Measurements from ENCODE around the gene GALE. TPM values are rescaled to one million over a fixed set of nuclear protein-coding genes. Genes with fewer than 3 reads are reported as not detected.
"Not testable (repeated sequence)": the region's sequence is repeated elsewhere in the genome, so short reads cannot be mapped to it uniquely, and the experiment has no call there.

The GALE gene
- 4.4 TPM for total RNA-seq

DNA sequence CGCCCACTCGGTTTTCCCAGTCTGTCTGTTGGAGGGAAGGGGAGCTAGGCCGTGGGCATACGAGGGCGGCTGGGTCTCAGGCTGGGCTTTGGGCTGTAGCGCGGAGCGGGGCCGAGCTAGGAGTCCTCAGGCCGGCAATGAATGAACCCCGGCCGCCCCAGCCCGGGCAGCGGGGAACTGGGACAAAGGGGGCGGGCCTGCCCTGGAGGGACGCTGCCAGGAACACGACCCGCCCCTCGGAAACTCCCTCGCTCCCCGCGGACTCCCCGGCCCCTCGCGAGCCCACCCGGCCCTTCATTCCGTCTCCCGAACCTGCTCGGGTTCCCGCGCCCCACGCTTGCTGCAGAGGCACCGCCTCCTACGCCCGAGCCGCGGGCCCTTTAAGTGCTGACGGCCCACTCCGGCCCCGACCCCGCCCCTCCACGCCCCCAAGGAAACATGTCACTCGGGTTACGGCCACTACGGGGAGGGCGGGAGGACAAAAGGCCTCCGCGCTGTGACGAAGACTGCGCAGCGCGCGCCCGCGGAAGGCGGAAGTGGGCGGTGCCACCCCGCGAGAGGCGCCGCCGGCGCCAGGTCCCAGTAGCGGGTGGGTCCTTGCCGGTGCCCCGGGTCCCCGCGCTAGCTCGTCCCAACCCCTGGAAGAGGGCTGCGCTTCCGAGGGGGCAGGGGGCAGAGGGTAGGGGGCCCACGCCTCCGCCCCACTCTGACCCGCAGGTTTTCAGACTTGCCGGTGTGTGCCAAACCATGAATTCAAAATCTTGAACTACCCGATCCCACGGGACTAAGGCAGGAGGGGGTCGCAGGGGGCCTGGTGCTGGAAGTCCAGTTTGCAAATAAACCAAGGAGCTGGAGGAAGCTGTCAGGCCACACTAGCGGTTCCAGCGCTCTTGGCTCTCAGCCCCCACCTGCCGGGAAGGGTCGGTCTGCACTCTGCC is at the start of gene GALE:
TSS of gene GALE (minus strand) at position 355 of the 938 bp plus-strand sequence. CDS start 1,747 bp downstream, outside the sequence.
- H3K4me3 ChIP-seq (ENCODE audit: low read length) = peak within 1 kb of the TSS; percentile 70
- H3K27me3 ChIP-seq (ENCODE audit: insufficient read depth, low read length) = no peaks in the 10 kb centered on the region
- no peaks in the 10 kb centered on the region for H3K9me3 ChIP-seq (ENCODE audit: low read depth, low read length)
- H3K4me1 ChIP-seq (ENCODE audit: insufficient read depth, low read length) = peaks cover 41% of the 10 kb centered on the region

DNA sequence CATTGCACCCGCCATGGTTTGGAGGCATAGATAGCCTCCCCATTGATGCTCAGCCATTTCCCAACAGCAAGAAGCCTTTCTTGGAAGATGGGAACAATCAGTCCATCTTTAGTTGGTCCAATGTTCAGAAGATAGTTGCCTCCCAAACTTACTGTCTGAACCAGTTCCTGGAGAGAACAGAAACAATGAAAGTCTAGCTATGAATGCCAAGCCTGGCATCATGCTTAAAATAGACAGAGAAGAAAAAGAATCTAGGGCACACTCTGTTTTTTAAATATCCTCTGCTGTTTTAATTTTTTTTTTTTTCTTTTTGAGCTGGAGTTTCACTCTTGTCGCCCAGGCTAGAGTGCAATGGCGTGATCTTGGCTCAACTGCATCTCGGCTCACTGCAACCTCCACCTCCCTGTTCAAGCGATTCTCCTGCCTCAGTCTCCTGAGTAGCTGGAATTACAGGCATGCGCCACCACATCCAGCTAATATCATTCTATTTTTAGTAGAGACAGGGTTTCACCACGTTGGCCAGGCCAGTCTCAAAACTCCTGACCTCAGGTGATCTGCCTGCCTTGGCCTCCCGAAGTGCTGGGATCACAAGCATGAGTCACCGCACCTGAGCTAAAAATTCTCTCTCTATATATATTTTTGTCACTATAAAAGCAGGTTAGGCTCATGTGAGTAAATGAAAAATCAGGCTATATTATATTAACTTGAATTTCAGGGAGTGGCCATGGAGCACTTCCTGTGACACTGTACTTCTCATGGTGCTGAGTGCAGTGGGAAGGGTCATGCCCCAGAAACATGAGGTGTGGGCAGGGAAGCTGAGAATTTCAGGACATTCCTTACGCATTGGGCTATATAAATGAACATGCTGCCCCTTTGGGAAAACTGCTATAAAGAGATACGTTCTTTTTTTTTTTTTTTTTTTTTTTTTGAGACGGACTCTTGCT is 48.4 kb upstream of the GALE start:
- Histone ChIP-seq H3K4me1 (ENCODE audit: insufficient read depth, low read length) (no peaks in the 10 kb centered on the region), H3K27me3 (ENCODE audit: insufficient read depth, low read length) (no peaks in the 10 kb centered on the region), H3K9me3 (ENCODE audit: low read depth, low read length) (no peaks in the 10 kb centered on the region), H3K4me3 (ENCODE audit: low read length) (no peak overlapping the region)

DNA sequence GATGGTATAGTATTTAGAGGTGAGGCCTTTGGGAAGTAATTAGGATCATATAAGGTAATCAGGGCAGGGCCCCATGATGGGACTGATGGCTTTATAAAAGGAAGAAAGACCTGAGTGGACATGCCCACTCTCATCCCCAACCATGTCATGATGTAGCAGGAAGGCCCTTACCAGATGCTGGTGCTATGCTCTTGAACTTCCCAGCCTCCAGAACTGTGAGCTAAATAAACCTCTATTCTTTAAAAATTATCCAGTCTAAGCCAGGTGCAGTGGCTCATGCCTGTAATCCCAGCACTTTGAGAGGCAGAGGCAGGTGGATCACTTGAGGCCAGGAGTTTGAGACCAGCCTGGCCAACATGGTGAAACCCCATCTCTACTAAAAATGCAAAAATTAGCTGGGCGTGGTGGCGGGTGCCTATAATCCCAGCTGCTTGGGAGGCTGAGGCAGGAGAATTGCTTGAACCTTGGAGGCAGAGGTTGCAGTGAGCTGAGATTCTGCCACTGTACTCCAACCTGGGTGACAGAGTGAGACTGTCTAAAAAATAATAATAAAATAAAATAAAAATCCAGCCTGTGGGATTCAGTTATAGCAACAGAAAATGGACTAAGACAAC is 47.0 kb upstream of the GALE start:
- H3K27me3 ChIP-seq (ENCODE audit: insufficient read depth, low read length); H3K4me1 ChIP-seq (ENCODE audit: insufficient read depth, low read length); H3K9me3 ChIP-seq (ENCODE audit: low read depth, low read length); H3K4me3 ChIP-seq (ENCODE audit: low read length): not testable (repeated sequence)

DNA sequence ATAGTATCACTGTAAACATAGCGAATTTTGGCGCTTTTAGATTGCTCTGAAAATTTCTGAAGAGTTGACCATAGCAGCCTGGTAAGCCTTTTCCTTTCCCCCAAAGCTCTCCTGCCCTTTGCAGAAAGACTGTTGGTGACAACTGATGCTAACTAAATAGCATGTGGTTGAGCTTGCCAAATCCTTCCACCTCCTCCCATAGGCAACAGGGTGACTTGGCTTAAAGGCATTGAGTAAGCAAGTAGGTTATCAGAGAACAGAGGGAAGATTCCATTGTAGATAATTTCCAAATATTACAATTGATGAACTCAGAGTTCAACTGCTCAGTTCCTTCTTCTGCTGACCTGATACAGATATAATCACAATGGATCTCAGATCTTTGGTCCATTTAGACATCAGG is 44.6 kb upstream of the GALE start:
- Histone ChIP-seq H3K4me1 (ENCODE audit: insufficient read depth, low read length) (no peaks in the 10 kb centered on the region), H3K27me3 (ENCODE audit: insufficient read depth, low read length) (no peaks in the 10 kb centered on the region), H3K4me3 (ENCODE audit: low read length) (no peak overlapping the region)

DNA sequence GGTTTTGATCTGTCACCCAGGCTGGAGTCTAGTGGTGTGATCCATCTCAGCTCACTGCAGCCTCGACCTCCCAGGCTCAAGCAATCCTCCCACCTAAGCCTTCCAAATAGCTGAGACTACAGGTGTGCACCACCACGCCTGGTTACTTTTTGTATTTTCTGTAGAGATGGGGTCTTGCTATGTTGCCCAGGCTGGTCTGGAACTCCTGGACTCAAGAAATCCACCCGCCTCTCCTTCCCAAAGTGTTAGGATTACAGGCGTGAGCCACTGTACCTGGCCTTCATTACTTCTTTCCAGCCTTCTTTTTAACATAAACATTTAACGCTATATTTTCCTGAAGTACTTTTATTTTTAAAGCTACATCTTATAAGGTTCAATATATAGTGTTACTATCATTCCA is 43.1 kb upstream of the GALE start:
- Histone ChIP-seq H3K27me3 (ENCODE audit: insufficient read depth, low read length) (no peaks in the 10 kb centered on the region), H3K4me3 (ENCODE audit: low read length) (no peak overlapping the region), H3K9me3 (ENCODE audit: low read depth, low read length) (no peaks in the 10 kb centered on the region), H3K4me1 (ENCODE audit: insufficient read depth, low read length) (no peaks in the 10 kb centered on the region)

More for the DNA sequence above, 44.6 kb upstream of the GALE start:
- H3K9me3 ChIP-seq (ENCODE audit: low read depth, low read length) = no peaks in the 10 kb centered on the region

DNA sequence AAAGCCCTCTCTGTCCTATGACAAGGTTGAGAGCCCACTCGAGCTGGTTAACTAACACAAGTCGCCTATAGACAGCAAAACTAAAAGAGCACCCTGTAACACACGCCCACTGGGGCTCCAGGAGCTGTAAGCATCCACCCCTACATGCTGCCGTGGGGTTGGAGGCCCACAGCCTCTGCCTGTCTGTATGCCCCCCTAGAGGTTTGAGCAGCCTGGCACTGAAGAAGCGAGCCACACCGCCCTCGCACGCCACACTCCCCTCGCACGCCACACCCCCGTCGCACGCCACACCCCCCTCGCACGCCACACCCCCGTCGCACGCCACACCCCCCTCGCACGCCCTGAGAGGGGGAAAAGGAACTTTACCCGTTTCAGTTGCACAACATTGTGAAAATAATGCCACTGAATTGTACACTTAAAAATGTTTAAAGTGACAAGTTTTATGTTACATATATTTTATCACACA is 37.9 kb upstream of the GALE start:
- H3K4me1 ChIP-seq (ENCODE audit: insufficient read depth, low read length) = peaks cover 8% of the 10 kb centered on the region
- H3K27me3 ChIP-seq (ENCODE audit: insufficient read depth, low read length) = no peaks in the 10 kb centered on the region
- no peaks in the 10 kb centered on the region for H3K9me3 ChIP-seq (ENCODE audit: low read depth, low read length)
- H3K4me3 ChIP-seq (ENCODE audit: low read length) = no peak overlapping the region

DNA sequence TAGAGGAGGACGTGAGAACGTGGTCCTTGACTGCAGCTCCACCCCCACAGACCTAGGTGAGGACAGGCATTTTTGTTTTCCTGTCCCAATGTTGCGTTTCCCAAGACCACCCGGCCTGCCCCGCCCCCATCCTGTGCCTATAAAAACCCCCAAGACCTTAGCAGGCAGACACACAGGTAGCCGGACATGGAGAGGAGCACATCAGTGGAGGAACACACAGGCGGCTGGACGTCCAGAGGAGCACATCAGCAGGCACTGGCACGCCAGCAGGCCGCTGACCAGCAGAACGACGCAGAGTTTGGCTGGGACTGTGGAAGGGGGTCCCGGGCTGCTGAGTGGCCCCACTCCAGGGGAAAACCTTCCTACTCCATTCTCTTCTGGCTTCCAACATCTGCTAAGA is 37.4 kb upstream of the GALE start:
- no peaks in the 10 kb centered on the region for H3K9me3 ChIP-seq (ENCODE audit: low read depth, low read length)
- H3K27me3 ChIP-seq (ENCODE audit: insufficient read depth, low read length) = no peaks in the 10 kb centered on the region
- H3K4me3 ChIP-seq (ENCODE audit: low read length) = no peak overlapping the region
- peaks cover 8% of the 10 kb centered on the region for H3K4me1 ChIP-seq (ENCODE audit: insufficient read depth, low read length)

DNA sequence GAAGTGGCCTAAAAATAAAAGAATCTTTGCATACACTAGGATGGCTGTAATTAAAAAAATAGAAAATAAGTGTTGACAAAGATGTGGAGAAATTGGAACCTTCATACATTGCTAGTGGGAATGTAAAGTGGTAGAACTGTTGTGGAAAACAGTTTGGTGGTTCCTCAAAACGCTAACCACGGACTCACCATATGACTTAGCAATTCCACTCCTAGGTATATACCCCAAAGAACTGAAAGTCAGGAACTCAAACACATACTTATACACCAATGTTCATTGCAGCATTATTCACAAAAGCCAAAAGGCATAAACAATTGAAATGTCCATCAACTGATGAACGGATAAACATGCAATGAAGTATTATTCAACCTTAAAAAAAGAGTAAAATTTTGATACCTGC is 35.5 kb upstream of the GALE start:
- Histone ChIP-seq H3K27me3 (ENCODE audit: insufficient read depth, low read length) (no peaks in the 10 kb centered on the region), H3K4me1 (ENCODE audit: insufficient read depth, low read length) (peaks cover 8% of the 10 kb centered on the region), H3K9me3 (ENCODE audit: low read depth, low read length) (no peaks in the 10 kb centered on the region), H3K4me3 (ENCODE audit: low read length) (no peak overlapping the region)

DNA sequence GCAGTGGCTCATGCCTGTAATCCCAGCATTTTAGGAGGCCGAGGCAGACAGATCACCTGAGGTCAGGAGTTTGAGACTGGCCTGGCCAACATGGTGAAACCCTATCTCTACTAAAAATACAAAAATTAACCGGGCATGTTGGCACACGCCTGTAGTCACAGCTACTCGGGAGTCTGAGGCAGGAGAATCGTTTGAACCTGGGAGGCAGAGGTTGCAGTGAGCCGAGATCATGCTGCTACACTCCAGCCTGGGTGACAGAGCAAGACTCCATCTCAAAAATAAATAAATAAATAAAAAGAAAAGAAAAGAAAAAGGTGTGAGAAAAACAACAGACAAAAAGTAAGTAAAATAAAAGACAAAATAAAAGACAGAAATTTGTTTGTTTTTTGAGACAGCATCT is 33.6 kb upstream of the GALE start:
- H3K9me3 ChIP-seq (ENCODE audit: low read depth, low read length); H3K4me1 ChIP-seq (ENCODE audit: insufficient read depth, low read length); H3K4me3 ChIP-seq (ENCODE audit: low read length); H3K27me3 ChIP-seq (ENCODE audit: insufficient read depth, low read length): not testable (repeated sequence)

DNA sequence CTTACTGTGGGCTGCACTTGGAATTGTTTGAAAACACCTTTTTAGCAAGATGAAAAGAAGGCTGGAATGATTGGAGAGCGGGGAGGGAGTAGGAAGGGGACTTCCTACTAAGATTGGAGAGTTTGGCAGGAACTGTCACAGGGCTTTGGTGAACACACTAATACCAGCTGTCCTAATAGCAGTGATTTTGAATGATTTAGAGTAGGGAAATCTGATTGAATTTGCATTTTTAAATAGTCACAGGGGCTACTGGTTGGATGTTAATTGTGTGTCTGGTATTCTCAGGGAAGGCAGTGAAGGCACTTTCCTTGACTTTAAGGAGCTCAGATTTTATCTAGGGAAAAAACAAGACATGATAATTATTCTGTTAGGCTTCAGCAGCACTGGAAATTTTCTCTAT is 27.2 kb upstream of the GALE start:
- Histone ChIP-seq H3K4me3 (ENCODE audit: low read length) (no peak overlapping the region), H3K27me3 (ENCODE audit: insufficient read depth, low read length) (no peaks in the 10 kb centered on the region), H3K9me3 (ENCODE audit: low read depth, low read length) (no peaks in the 10 kb centered on the region), H3K4me1 (ENCODE audit: insufficient read depth, low read length) (peaks cover 17% of the 10 kb centered on the region)

DNA sequence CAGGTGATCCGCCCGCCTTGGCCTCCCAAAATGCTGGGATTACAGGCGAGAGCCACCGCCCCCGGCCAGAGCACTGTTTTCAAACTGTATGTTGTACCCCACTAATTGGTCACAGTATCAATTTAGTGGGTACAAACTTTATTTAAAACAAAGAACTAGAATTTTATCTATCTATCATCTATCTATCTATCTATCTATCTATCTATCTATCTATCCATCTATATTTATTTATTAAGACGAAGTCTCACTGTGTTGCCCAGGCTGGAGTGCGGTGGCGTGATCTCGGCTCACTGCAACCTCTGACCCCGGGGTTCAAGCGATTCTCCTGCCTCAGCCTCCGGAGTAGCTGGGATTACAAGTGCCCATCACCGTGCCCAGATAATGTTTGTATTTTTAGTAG is 26.0 kb upstream of the GALE start:
- H3K4me1 ChIP-seq (ENCODE audit: insufficient read depth, low read length) = peaks cover 17% of the 10 kb centered on the region
- H3K9me3 ChIP-seq (ENCODE audit: low read depth, low read length); H3K4me3 ChIP-seq (ENCODE audit: low read length); H3K27me3 ChIP-seq (ENCODE audit: insufficient read depth, low read length): not testable (repeated sequence)

DNA sequence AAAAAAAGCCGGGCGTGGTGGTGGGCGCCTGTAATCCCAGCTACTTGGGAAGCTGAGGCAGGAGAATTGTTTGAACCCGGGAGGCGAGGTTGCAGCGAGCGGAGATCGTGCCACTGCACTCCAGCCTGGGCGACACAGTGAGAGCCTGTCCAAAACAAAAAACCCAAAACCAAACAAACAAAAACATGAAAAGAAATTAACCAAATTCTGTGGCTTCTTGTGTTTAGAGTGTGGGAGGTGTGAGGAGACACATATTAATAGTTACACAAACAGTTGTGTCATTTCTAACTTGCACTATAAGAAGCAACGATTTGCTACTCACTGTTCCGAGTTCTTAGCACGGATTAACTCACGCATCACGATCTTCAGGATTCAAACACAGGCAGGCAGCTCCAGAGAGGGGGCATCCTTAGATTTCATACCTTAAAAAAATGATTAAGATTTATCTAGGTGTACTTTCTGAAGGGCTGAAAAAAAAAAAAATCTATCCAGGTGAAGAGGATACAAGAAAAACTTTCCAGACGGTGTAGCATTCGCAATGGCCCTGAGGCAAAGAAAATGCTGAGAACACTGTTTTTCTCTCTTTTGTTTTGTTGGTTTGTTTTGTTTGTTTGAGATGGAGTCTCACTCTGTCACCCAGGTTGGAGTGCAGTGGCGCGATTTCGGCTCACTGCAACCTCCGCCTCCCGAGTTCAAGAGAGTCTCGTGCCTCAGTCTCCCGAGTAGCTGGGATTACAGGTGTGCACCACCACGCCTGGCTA is 25.4 kb upstream of the GALE start:
- Histone ChIP-seq H3K27me3 (ENCODE audit: insufficient read depth, low read length) (no peaks in the 10 kb centered on the region), H3K4me1 (ENCODE audit: insufficient read depth, low read length) (peaks cover 17% of the 10 kb centered on the region), H3K9me3 (ENCODE audit: low read depth, low read length) (no peaks in the 10 kb centered on the region), H3K4me3 (ENCODE audit: low read length) (peak overlapping the region; percentile 100)

DNA sequence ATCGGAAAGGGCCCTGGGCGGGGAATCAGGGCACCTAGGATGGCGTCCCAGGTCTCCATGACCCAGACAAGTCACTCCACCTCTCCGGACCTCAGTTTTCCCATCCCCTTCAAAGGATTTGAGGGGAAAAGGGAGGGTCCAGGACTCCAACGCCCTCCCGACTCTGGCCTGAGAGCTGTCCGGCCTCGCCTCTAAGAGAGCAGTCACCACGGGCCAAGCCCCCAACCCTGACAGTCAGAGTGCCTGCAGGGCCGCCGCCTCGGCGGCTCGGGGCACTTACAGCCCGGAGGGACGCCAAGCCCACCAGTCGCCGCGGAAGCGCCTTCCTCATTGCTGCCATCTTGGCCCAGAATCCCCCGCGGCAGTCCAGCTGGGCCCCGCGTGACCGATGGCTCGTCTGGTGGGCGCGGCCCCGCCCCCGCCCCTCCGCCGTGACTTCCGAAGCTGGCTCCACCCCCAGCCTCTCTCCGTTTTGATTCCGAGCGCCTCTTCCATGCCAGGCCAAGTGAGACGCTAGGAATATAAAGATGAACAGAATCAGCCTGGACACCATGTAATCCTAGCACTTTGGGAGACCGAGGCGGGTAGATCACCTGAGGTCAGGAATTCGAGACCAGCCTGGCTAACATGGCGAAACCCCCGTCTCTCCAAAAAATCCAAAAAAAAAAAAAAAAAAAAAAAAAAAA is 24.7 kb upstream of the GALE start, which contains the start of gene HMGCL:
TSS of gene HMGCL (minus strand) at position 354 of the 686 bp plus-strand sequence. CDS start at position 340, 14 bp downstream.
- H3K27me3 ChIP-seq (ENCODE audit: insufficient read depth, low read length) = no peaks in the 10 kb centered on the region
- peak within 1 kb of the TSS; percentile 100 for H3K4me3 ChIP-seq (ENCODE audit: low read length)
- H3K4me1 ChIP-seq (ENCODE audit: insufficient read depth, low read length) = peaks cover 17% of the 10 kb centered on the region
- H3K9me3 ChIP-seq (ENCODE audit: low read depth, low read length) = no peaks in the 10 kb centered on the region

DNA sequence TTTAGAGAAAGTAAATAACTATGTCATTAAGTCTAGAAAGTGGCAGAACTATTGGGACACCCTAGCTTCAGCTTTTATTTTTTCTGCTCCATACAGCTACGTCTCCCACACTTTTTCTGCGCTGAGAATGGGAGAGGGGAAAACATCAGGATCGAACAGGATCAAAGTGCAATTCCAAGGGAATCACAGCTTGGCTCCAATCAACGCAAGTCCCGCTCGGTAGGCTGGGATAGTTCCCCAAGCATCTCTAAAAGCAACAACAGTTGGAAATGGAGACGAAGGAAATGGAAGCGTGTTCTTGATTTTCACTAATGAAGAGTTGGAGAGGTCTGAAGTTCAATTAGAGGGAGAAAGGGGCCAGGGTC is 24.1 kb upstream of the GALE start:
- Histone ChIP-seq H3K4me1 (ENCODE audit: insufficient read depth, low read length) (peaks cover 17% of the 10 kb centered on the region), H3K9me3 (ENCODE audit: low read depth, low read length) (no peaks in the 10 kb centered on the region), H3K27me3 (ENCODE audit: insufficient read depth, low read length) (no peaks in the 10 kb centered on the region), H3K4me3 (ENCODE audit: low read length) (peak overlapping the region; percentile 100)

Measured in mononuclear cell (primary cell).